ENCODE data around the gene ITGA6. TPM values are rescaled to one million over a fixed set of nuclear protein-coding genes. Genes with fewer than 3 reads are reported as not detected.

ITGA6 gene
- total and polyA plus RNA-seq, 4 donors = 58.2 to 113 (median 88.8) TPM

GRCh38 chr2:172489681-172490080 lies 62.3 kb downstream of the ITGA6 start:
- Histone ChIP-seq H3K9me3 (ENCODE audit: control insufficient read depth, insufficient read depth, low read length) (no peaks in the 10 kb centered on the region), H3K27me3 (ENCODE audit: control insufficient read depth, insufficient read depth, low read length) (no peaks in the 10 kb centered on the region), H3K36me3 (ENCODE audit: control insufficient read depth, insufficient read depth, low read length) (peaks cover 3% of the 10 kb centered on the region), H3K4me3 (ENCODE audit: low read depth, low read length) (no peak overlapping the region), H3K27ac (ENCODE audit: low read depth, low read length) (no peak overlapping the region), H3K4me1 (ENCODE audit: control insufficient read depth, insufficient read depth, low read length) (no peaks in the 10 kb centered on the region)
- no peak for DNase-seq (ENCODE audit: low read depth in 4 of 6, low spot score in 6 of 6)

- H3K9me3 ChIP-seq (ENCODE audit: control insufficient read depth, insufficient read depth, low read length) = no peaks in the 10 kb centered on the region
- H3K27ac ChIP-seq (ENCODE audit: low read depth, low read length) = no peak overlapping the region
- H3K36me3 ChIP-seq (ENCODE audit: control insufficient read depth, insufficient read depth, low read length) = peaks cover 2% of the 10 kb centered on the region
- WGBS (ENCODE audit: insufficient coverage) = no CpG with 5 or more reads among the region's 3 CpGs
- no peaks in the 10 kb centered on the region for H3K4me1 ChIP-seq (ENCODE audit: control insufficient read depth, insufficient read depth, low read length)
- no peak overlapping the region for H3K4me3 ChIP-seq (ENCODE audit: low read depth, low read length)
- DNase-seq (ENCODE audit: low read depth in 4 of 6, low spot score in 6 of 6) = no peak
- H3K27me3 ChIP-seq (ENCODE audit: control insufficient read depth, insufficient read depth, low read length) = no peaks in the 10 kb centered on the region
Observed at GRCh38 chr2:172496160-172496608, 68.8 kb downstream of the ITGA6 start.

GRCh38 chr2:172507199-172507598 lies 79.8 kb downstream of the ITGA6 start:
- no peaks in the 10 kb centered on the region for H3K27me3 ChIP-seq (ENCODE audit: control insufficient read depth, insufficient read depth, low read length)
- H3K4me3 ChIP-seq (ENCODE audit: low read depth, low read length) = no peak overlapping the region
- H3K27ac ChIP-seq (ENCODE audit: low read depth, low read length) = no peak overlapping the region
- no peak for DNase-seq (ENCODE audit: low read depth in 4 of 6, low spot score in 6 of 6)
- no peaks in the 10 kb centered on the region for H3K4me1 ChIP-seq (ENCODE audit: control insufficient read depth, insufficient read depth, low read length)
- peaks cover 5% of the 10 kb centered on the region for H3K9me3 ChIP-seq (ENCODE audit: control insufficient read depth, insufficient read depth, low read length)
- 73% methylated on average over 2 of the region's 4 CpGs for WGBS (ENCODE audit: insufficient coverage)
- H3K36me3 ChIP-seq (ENCODE audit: control insufficient read depth, insufficient read depth, low read length) = no peaks in the 10 kb centered on the region

GRCh38 chr2:172510088-172510487 lies 82.7 kb downstream of the ITGA6 start:
- H3K4me3 ChIP-seq (ENCODE audit: low read depth, low read length) = no peak overlapping the region
- H3K36me3 ChIP-seq (ENCODE audit: control insufficient read depth, insufficient read depth, low read length) = no peaks in the 10 kb centered on the region
- H3K9me3 ChIP-seq (ENCODE audit: control insufficient read depth, insufficient read depth, low read length) = peaks cover 10% of the 10 kb centered on the region
- no peak overlapping the region for H3K27ac ChIP-seq (ENCODE audit: low read depth, low read length)
- no peak for DNase-seq (ENCODE audit: low read depth in 4 of 6, low spot score in 6 of 6)
- H3K27me3 ChIP-seq (ENCODE audit: control insufficient read depth, insufficient read depth, low read length) = no peaks in the 10 kb centered on the region
- no peaks in the 10 kb centered on the region for H3K4me1 ChIP-seq (ENCODE audit: control insufficient read depth, insufficient read depth, low read length)
- WGBS (ENCODE audit: insufficient coverage) = 100% methylated on average over 1 of the region's 6 CpGs

GRCh38 chr2:172510548-172510947 lies 83.2 kb downstream of the ITGA6 start:
- DNase-seq (ENCODE audit: low read depth in 4 of 6, low spot score in 6 of 6) = peak in 1 of 6 donors; percentile 24
- Histone ChIP-seq H3K4me3 (ENCODE audit: low read depth, low read length) (no peak overlapping the region), H3K9me3 (ENCODE audit: control insufficient read depth, insufficient read depth, low read length) (peaks cover 10% of the 10 kb centered on the region), H3K27me3 (ENCODE audit: control insufficient read depth, insufficient read depth, low read length) (no peaks in the 10 kb centered on the region), H3K36me3 (ENCODE audit: control insufficient read depth, insufficient read depth, low read length) (no peaks in the 10 kb centered on the region), H3K4me1 (ENCODE audit: control insufficient read depth, insufficient read depth, low read length) (no peaks in the 10 kb centered on the region), H3K27ac (ENCODE audit: low read depth, low read length) (no peak overlapping the region)
- whole genome bisulfite sequencing (ENCODE audit: insufficient coverage) = 93% methylated on average over 3 of the region's 5 CpGs

- H3K4me1 ChIP-seq (ENCODE audit: control insufficient read depth, insufficient read depth, low read length) = no peaks in the 10 kb centered on the region
- no peak overlapping the region for H3K4me3 ChIP-seq (ENCODE audit: low read depth, low read length)
- H3K27ac ChIP-seq (ENCODE audit: low read depth, low read length) = no peak overlapping the region
- H3K36me3 ChIP-seq (ENCODE audit: control insufficient read depth, insufficient read depth, low read length) = no peaks in the 10 kb centered on the region
- 93% methylated on average over 4 of the region's 5 CpGs for WGBS (ENCODE audit: insufficient coverage)
- DNase-seq (ENCODE audit: low read depth in 4 of 6, low spot score in 6 of 6) = no peak
- H3K9me3 ChIP-seq (ENCODE audit: control insufficient read depth, insufficient read depth, low read length) = peaks cover 10% of the 10 kb centered on the region
- no peaks in the 10 kb centered on the region for H3K27me3 ChIP-seq (ENCODE audit: control insufficient read depth, insufficient read depth, low read length)
Observed at GRCh38 chr2:172512810-172513523, 85.6 kb downstream of the ITGA6 start.

- no peaks in the 10 kb centered on the region for H3K27me3 ChIP-seq (ENCODE audit: control insufficient read depth, insufficient read depth, low read length)
- 97% methylated on average over 4 of the region's 6 CpGs for WGBS (ENCODE audit: insufficient coverage)
- H3K4me3 ChIP-seq (ENCODE audit: low read depth, low read length) = no peak overlapping the region
- H3K9me3 ChIP-seq (ENCODE audit: control insufficient read depth, insufficient read depth, low read length) = peaks cover 10% of the 10 kb centered on the region
- H3K36me3 ChIP-seq (ENCODE audit: control insufficient read depth, insufficient read depth, low read length) = no peaks in the 10 kb centered on the region
- no peak for DNase-seq (ENCODE audit: low read depth in 4 of 6, low spot score in 6 of 6)
- H3K4me1 ChIP-seq (ENCODE audit: control insufficient read depth, insufficient read depth, low read length) = no peaks in the 10 kb centered on the region
- no peak overlapping the region for H3K27ac ChIP-seq (ENCODE audit: low read depth, low read length)
Observed at GRCh38 chr2:172513524-172513900, 86.1 kb downstream of the ITGA6 start.

- Histone ChIP-seq H3K9me3 (ENCODE audit: control insufficient read depth, insufficient read depth, low read length) (peaks cover 10% of the 10 kb centered on the region), H3K4me1 (ENCODE audit: control insufficient read depth, insufficient read depth, low read length) (no peaks in the 10 kb centered on the region), H3K27me3 (ENCODE audit: control insufficient read depth, insufficient read depth, low read length) (no peaks in the 10 kb centered on the region), H3K4me3 (ENCODE audit: low read depth, low read length) (no peak overlapping the region), H3K36me3 (ENCODE audit: control insufficient read depth, insufficient read depth, low read length) (no peaks in the 10 kb centered on the region), H3K27ac (ENCODE audit: low read depth, low read length) (no peak overlapping the region)
- DNase-seq (ENCODE audit: low read depth in 4 of 6, low spot score in 6 of 6) = no peak
- 80% methylated on average over 12 of the region's 15 CpGs for WGBS (ENCODE audit: insufficient coverage)
Observed at GRCh38 chr2:172513935-172514586, 86.7 kb downstream of the ITGA6 start.

- peaks cover 15% of the 10 kb centered on the region for H3K9me3 ChIP-seq (ENCODE audit: control insufficient read depth, insufficient read depth, low read length)
- no peaks in the 10 kb centered on the region for H3K4me1 ChIP-seq (ENCODE audit: control insufficient read depth, insufficient read depth, low read length)
- H3K27ac ChIP-seq (ENCODE audit: low read depth, low read length) = no peak overlapping the region
- 90% methylated on average over 1 of the region's 1 CpG for WGBS (ENCODE audit: insufficient coverage)
- H3K36me3 ChIP-seq (ENCODE audit: control insufficient read depth, insufficient read depth, low read length) = no peaks in the 10 kb centered on the region
- DNase-seq (ENCODE audit: low read depth in 4 of 6, low spot score in 6 of 6) = no peak
- no peaks in the 10 kb centered on the region for H3K27me3 ChIP-seq (ENCODE audit: control insufficient read depth, insufficient read depth, low read length)
- H3K4me3 ChIP-seq (ENCODE audit: low read depth, low read length) = no peak overlapping the region
Observed at GRCh38 chr2:172516299-172516698, 88.9 kb downstream of the ITGA6 start.

- Histone ChIP-seq H3K4me1 (ENCODE audit: control insufficient read depth, insufficient read depth, low read length) (no peaks in the 10 kb centered on the region), H3K36me3 (ENCODE audit: control insufficient read depth, insufficient read depth, low read length) (no peaks in the 10 kb centered on the region), H3K27ac (ENCODE audit: low read depth, low read length) (no peak overlapping the region), H3K9me3 (ENCODE audit: control insufficient read depth, insufficient read depth, low read length) (peaks cover 4% of the 10 kb centered on the region), H3K27me3 (ENCODE audit: control insufficient read depth, insufficient read depth, low read length) (no peaks in the 10 kb centered on the region), H3K4me3 (ENCODE audit: low read depth, low read length) (no peak overlapping the region)
- no peak for DNase-seq (ENCODE audit: low read depth in 4 of 6, low spot score in 6 of 6)
Observed at GRCh38 chr2:172518995-172519394, 91.6 kb downstream of the ITGA6 start.
